Inflammatory macrophage treated with lipopolysaccharide for 4 hours (primary cell): Measurements from ENCODE around the gene BRI3.

Experiments used
- DNase-seq: peaks from one replicate; pipeline ENCODE4 v3.0.0-alpha.2; 2020

The BRI3 gene

DNA sequence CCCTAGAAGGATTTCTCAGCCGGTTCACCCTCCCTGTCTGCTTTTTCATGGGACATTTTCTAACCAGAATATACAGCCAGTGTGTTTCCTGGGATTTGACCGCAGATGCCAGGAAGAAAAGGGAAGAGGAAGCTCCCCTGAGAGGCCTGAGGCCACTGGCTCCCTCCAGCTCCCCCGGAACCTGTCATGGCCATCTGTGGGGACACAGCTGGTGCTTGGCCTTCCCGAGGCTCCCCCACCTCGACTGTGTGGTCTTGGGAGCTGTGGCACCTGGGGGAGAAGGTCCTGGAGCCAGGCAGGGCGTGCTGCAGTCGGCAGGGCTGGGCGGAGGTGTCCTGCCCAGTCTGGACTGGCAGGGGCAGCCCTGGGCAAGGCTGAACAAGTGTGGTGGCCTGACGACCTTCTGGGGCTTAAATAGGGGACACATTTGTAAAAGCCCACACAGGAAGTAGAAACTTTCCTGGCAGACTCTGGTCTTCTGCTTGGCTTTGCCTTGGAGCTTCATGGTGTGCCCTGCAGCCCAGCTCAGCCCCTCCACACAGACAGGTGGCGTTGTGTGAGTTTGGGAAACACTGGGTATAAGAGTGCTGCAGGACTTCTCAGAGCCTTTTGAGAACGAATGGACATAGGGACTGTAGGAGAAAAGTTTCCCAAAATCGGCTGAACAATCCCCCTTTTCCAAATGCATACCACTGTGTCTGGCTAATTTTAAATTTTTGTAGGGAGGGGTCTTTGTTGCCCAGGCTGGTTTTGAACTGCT is 6.8 kb downstream of the BRI3 start:
- DNase-seq: no peak

DNA sequence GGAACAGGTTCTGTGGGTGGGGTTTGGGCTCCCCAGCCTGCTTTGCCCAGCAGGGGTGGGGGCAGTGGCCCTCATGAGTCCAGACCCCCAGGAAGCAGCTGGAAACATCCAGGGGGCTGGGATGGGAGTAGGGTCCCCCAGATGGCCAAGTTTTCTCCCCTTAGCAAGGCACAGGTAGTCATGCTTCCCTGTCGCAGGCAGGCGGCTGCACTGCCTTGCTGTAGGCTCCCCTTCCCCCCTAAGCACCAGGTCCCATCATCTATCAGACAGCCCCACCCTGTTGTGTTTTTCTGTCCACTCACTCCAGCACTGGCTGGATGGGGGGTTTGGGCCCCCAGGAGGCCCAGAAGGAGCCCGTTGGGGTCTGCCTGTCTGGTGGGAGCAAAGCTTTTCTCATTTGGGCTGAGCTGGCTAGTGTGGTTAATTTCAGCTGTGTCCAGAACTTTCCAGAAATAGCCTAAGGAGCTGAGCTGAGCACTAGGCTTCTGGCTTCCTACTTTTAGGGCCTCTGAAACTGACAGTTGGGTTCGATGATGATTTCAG is 7.9 kb downstream of the BRI3 start:
- DNase-seq: no peak

DNA sequence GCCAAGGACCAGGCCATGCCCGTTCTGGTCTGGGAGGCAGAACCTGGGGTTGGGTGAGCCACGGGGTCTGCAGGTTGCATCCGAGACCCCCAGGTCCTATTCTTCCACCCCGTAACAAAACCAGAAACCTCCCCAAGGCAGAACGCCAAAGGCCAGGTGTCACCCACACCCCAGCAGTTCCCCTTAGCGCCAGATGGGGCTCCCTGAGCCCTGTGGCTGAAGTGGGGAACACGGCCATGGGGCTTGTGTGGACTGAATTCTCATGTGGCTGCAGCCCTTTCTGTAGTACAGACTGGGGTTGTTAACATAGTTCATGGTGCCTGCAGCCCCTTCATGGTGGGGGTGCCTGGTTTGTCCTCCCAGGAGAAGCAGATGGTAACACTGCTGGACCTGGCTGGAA is 10.2 kb downstream of the BRI3 start:
- no peak for DNase-seq

DNA sequence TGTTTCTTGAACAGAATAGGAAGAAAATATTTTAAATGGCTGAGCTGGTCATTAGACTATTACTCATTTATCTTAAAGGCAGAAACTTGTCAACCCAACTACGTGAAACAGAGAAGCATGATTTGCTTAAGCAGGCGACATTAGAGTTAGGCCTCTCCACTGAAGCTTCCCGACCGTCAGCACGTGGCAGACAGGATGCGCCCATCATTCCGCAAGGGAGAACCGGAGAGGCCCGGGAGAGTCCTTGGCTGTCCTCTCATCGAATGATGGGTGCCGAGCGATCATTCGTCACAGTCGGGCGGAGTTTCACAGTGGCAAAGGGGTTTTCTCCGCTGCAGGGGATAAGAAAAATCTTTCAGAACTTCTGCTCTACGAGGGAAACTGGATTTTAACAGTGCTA is 11.8 kb downstream of the BRI3 start:
- DNase-seq: no peak

- DNase-seq: no peak
Observed at GRCh38 chr7:98293746-98294145, 12.3 kb downstream of the BRI3 start.

DNA sequence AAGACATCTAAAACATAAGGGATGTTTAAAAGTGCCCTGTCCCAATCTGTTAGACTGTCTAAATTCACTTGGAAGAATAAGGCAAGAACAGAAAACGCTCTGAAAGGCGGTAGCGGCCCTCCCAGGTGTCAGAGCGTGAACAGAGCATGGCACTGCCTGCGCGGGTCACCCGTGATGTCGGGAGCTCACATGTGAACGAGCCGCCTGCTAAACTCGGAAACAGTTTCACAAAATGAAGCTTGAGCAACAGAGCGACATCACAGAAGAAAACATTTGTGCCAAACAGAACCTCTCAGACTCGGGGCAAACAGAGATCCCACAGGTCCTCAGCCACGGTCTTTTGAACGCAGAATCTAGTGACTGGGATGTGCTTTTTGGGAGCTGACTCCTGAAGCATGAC is 12.8 kb downstream of the BRI3 start:
- DNase-seq: no peak

- DNase-seq: no peak
Observed at GRCh38 chr7:98294798-98295382, 13.4 kb downstream of the BRI3 start.

GRCh38 chr7:98295467-98296192 is 14.1 kb downstream of the BRI3 start:
- no peak for DNase-seq

DNA sequence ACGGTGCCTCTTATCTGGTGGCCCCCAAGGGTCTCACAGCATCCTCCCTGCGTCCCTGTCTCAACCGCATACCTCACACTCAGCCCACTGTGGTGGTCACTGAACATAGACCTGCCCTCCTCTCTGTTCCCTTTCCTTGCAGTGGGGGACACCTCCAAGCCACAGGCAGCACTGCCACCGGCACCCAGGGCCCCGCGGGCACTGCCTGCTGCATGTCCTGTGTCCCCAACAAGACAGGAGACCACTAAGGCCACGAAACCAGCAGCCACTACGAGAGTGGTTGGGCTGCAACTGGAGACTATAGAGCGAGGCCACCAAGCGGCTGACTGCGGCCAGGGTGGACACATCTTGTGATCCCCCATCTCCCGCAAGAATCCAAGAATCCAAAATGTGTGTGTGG is 15.3 kb downstream of the BRI3 start:
- no peak for DNase-seq

DNA sequence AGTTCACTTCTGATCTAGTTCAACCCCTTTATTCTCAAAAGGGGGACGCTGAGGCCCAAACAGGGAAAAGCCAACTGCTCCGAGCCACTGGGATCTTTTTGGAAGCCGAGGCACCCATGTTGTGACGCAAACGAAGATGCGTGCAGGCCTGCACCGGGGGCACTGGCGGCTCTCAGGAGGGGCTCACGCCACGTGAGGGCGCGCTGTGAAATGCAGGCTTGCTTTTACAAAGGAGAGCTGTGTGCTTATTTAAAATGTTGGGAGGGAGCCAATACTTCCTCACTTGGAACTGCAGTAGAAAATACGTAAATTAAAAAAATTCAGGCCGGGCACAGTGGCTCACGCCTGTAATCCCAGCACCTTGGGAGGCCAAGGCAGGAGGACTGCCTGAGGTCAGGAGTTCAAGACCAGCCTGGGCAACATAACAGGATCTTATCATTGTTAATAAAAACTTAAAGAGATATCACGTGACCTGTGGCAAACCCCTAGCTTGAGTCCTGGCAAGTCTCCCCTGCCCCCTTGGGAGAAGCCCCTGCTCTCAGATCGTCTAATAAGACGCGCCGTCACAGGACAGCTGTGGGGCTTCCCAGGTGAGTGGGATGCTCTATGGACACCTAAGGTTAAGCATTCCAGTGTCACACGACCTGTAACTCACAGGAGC is 16.3 kb downstream of the BRI3 start:
- DNase-seq: no peak

DNA sequence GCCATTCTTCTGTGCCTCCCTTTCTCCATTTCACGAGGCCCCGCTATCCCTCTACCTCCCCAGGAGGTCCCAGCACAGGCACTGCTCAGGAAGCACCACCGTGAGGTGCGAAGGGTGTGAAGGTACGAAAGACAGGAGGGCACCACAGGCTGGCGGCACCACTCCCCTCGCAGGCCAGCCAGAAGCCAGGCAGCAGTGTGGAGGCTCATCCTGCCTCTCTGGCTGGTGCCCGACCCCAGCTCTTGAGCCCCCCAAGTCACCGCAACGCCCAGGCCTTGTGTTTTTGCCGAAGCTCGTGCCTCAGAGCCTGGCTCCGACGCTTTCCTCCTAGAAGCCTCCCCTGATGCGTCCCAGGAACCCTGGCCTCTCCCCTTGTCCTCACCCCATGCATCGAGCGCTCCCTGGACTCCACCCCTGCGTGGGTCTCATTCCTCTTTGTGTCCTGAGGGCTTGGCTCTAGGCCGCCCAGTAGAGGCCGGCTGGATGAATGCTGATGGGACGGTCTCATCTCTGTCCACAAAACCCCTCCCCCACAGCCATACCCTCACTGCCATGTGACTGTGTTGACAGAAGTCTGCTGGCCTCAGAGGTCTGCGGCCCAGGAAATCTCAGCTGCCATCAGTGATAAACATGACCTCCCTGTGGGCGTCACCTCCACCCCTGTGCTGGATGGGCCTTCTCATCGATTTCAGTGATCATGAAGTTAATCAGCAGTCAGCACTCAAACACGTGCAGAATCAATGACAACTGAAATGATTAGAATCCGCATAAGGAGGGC is 19.3 kb downstream of the BRI3 start:
- no peak for DNase-seq

GRCh38 chr7:98301693-98302470 is 20.4 kb downstream of the BRI3 start:
- no peak for DNase-seq

- DNase-seq: no peak
Observed at GRCh38 chr7:98303176-98303865, 21.8 kb downstream of the BRI3 start.

DNA sequence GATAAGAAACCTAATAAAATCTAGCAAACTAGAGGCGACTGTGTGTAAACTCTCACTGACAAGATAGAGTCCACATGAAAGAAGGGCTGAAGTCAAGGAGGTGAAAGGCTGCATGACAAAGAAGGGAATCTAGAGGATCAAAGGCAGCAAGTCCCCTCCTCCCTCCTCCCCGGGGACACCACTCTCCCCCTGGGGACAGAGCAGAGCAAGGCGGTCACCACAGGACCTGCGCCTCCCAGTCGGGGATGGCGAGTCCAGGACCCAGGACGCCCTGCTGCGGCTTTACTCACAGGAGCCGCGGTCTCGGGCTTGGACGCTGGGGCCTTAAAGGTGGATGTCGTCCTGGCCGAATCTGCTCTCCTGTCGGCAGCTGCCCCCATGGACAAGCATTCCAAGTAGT is 22.4 kb downstream of the BRI3 start:
- no peak for DNase-seq

GRCh38 chr7:98305951-98306535 is 24.6 kb downstream of the BRI3 start:
- no peak for DNase-seq

DNA sequence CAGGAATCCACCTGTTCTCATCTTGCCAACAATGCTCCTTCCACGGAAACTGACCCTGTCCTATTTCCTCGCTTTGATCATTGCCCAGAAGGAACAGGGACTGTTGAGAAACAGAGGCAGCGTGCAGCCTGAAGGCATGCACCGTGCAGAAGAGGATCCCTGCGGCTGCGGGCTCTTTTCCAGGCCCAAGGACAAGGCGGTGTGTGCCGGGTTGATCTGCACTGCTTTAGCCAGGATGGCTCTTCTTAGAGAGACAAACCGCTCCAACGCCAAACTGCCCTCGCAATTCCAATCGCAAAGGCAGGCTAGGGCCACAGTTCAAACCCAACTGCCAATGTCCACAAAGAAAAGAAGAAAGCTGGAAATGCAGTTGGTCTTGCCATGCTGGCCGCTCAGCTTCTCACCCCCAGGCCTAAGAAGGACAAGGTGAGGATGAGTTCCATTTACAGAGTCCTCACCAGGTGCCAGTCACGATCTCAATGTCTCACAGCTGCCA is 26.5 kb downstream of the BRI3 start:
- DNase-seq: no peak

DNA sequence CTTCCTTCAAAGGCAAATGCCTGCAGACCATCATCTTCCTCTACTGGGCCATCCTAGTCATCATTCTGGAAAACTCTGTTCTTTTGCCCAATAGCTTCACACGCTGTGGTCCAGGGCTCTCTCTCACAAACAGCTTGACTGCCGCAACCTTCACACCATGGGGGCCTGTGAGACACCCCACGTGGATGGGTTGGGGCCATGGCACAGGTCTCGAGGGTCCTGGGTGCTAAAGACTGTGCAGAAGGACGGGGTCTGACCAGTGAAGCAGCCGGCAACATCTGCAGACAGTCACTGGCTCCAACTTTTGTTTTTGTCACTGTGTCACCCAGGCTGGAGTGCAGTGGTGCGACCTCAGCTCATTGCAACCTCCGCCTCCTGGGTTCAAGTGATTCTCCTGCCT is 28.1 kb downstream of the BRI3 start:
- no peak for DNase-seq

DNA sequence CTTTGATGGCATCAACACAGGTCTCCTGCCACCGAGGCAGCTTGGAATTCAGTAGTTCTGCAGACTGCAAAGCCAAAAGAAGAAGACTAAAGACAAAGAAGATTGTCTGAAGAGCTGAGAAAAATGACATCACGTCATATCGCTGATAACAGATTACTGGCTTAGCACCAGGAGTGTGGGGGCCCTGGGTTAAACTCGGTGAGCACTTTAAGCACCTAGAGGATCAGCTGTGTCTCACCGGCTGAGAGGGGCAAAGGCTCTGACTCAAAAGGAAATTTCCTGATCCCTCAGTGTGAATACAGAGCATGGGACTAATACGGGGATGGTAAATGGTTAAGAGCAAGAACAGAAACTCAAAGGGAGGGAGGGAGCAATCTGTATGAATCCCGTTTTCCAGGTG is 30.7 kb downstream of the BRI3 start:
- no peak for DNase-seq

GRCh38 chr7:98314469-98314868 is 33.0 kb downstream of the BRI3 start:
- DNase-seq: no peak

DNA sequence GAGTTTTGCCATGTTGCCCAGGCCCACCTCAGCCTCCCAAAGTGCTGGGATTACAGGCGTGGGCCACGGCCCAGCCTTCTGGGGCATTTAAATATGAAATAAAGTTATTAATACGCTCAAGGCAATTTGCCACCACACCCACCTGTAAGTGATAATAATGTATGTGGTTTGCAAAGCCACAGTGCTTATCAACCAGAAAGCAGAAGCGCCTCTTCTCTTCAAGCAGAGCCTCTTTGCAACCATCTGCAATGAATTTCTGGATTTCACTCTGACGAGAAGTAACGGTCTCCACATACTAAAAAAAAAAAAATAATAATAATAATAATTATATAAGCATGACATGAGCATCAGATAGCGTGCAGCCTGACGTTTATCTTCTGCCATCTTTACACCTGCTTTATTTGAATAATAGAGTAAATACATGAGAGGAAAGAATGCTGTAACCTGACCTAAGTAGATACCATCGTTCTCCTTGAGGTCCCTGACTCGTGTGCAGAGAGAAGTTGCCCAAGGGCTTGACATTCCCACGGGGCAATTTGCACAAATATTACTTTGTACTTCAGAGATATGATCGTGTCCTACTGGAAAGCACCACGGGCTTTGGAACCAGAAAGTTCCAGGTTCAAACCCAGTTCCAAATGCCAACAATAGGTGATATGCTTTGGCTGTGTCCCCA is 34.0 kb downstream of the BRI3 start:
- no peak for DNase-seq
